Measurements from ENCODE around the gene GC. TPM values are rescaled to one million over a fixed set of nuclear protein-coding genes. Genes with fewer than 3 reads are reported as not detected.
"Not testable (repeated sequence)": the region's sequence is repeated elsewhere in the genome, so short reads cannot be mapped to it uniquely, and the experiment has no call there.

Gene GC
- total and polyA plus RNA-seq, 2 of the 4 experiments (the other 2 are of a cell fraction) = not detected

DNA sequence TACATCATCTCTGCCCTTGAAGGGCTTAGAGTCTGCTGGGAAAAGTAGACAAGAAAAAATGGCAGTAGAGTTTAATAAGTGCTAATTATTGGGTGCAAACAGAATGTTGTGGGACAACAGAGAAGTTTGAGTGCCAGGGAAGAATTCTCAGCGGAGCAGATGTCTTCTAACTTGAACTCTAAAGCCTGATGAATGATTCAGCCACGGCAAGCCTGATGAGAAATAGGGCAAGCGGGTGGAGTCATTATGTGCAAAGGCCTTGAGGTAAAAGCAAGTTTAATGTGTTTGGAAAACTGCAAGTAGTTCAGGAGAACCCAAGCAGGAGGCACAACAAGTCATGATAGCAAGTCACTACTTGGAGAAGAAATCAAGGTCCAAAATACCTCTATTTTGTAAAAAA is 37.5 kb downstream of the GC start:
- Histone ChIP-seq H3K27me3 (ENCODE audit: control insufficient read depth, insufficient read depth, low read length) (peaks cover 2% of the 10 kb centered on the region; the same call in 1 of the 2 replicates), H2BK15ac (ENCODE audit: low read depth, low read length) (no peak overlapping the region), H4K8ac (ENCODE audit: low read depth in 2 of 2, low read length in 2 of 2) (no peak overlapping the region), H2AFZ (replicated peaks; ENCODE audit: low read length, poor library complexity) (no peak overlapping the region), H3K4me3 (ENCODE audit: insufficient read depth, low read depth, low read length) (no peak overlapping the region), H3K56ac (ENCODE audit: extremely low read depth, insufficient read depth, low read length) (no peak overlapping the region), H3K9me3 (ENCODE audit: control insufficient read depth, insufficient read depth, low read length) (no peaks in the 10 kb centered on the region), H3K4ac (ENCODE audit: low read depth, low read length) (no peak overlapping the region), H3K9ac (ENCODE audit: low read depth, low read length) (no peak overlapping the region), H4K20me1 (ENCODE audit: insufficient read depth, low read length) (no peaks in the 10 kb centered on the region), H2AK9ac (replicated peaks; ENCODE audit: low read depth, low read length, poor library complexity) (no peak overlapping the region), H3K18ac (ENCODE audit: low read depth, low read length) (no peak overlapping the region), H2BK5ac (ENCODE audit: low read depth, low read length, poor library complexity, severe bottlenecking) (no peak overlapping the region), H4K91ac (ENCODE audit: insufficient read depth, low read depth, low read length) (no peak overlapping the region), H2BK120ac (ENCODE audit: low read depth, low read length) (no peak overlapping the region), H3K79me1 (ENCODE audit: low read depth in 1 of 2, low read length in 2 of 2) (no peaks in the 10 kb centered on the region), H3K27ac (ENCODE audit: insufficient read depth, low read length) (no peak overlapping the region), H2BK20ac (ENCODE audit: low read depth, low read length) (no peak overlapping the region), H2AK5ac (ENCODE audit: low read depth, low read length) (no peak overlapping the region), H3K4me2 (ENCODE audit: low read depth, low read length) (no peak overlapping the region), H3K23ac (ENCODE audit: low read depth, low read length) (no peak overlapping the region), H3K9me1 (ENCODE audit: insufficient read depth, low read length) (no peaks in the 10 kb centered on the region), H4K5ac (ENCODE audit: low read depth, low read length) (no peak overlapping the region), H3K36me3 (ENCODE audit: control insufficient read depth, insufficient read depth, low read length) (no peaks in the 10 kb centered on the region), H3K14ac (replicated peaks; ENCODE audit: low read depth, low read length) (no peak overlapping the region), H3K4me1 (ENCODE audit: control insufficient read depth, insufficient read depth, low read length) (no peaks in the 10 kb centered on the region)
- ChIA-PET CTCF (interaction anchor here (0.6 kb wide), 1 partner anchor 10 kb away, joined by 4 read pairs; no protein-coding TSS in a partner anchor), POLR2A (ENCODE audit: unreplicated experiment) (no interaction called here)
- in situ Hi-C loops (cut with MboI; ENCODE audit: low sequenced_read_pairs) = no loop called here
- dilution Hi-C loops (cut with HindIII; ENCODE audit: low sequenced_read_pairs, unreplicated experiment) = no loop called here
- TF ChIP-seq MAFK (IDR thresholded peaks at IDR 0.05; ENCODE audit: low read depth, low read length) = no peak
- intact Hi-C loops (cut with micrococcal nuclease) = no loop called here
- DNase-seq (no peak), ATAC-seq (ENCODE audit: low read depth) (no peak)
- no TSS peak for BruUV-seq (replicated peaks)
- no CpG with 5 or more reads among the region's 3 CpGs for WGBS, 2 experiments (ENCODE audit: extremely low coverage in 2 of 2, insufficient read length in 1 of 2)

DNA sequence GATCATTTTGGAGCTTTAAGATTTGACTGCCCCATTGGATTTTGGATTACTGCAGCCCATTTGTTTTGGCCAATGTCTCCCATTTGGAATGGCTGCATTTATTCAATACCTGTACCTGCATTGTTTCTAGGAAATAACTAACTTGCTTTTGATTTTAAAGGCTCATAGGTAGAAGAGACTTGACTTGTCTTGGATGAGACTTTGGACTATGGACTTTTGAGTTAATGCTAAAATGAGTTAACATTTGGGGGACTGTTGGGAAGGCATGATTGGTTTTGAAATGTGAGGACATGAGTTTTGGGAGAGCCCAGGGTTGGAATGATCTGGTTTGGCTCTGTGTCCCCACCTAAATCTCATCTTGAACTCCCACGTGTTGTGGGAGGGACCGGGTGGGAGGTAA is 45.1 kb downstream of the GC start:
- H2BK20ac ChIP-seq (ENCODE audit: low read depth, low read length); H3K4me1 ChIP-seq (ENCODE audit: control insufficient read depth, insufficient read depth, low read length); H2AFZ ChIP-seq (replicated peaks; ENCODE audit: low read length, poor library complexity); H3K27me3 ChIP-seq (ENCODE audit: control insufficient read depth, insufficient read depth, low read length); BruUV-seq (replicated peaks); H3K9me1 ChIP-seq (ENCODE audit: insufficient read depth, low read length); in situ Hi-C loops (cut with MboI; ENCODE audit: low sequenced_read_pairs); POLR2A ChIA-PET (ENCODE audit: unreplicated experiment); intact Hi-C loops (cut with micrococcal nuclease); H3K36me3 ChIP-seq (ENCODE audit: control insufficient read depth, insufficient read depth, low read length); dilution Hi-C loops (cut with HindIII; ENCODE audit: low sequenced_read_pairs, unreplicated experiment); H3K14ac ChIP-seq (replicated peaks; ENCODE audit: low read depth, low read length); ATAC-seq (ENCODE audit: low read depth); H3K4ac ChIP-seq (ENCODE audit: low read depth, low read length); H4K8ac ChIP-seq (ENCODE audit: low read depth in 2 of 2, low read length in 2 of 2); H2AK5ac ChIP-seq (ENCODE audit: low read depth, low read length); H2AK9ac ChIP-seq (replicated peaks; ENCODE audit: low read depth, low read length, poor library complexity); H3K18ac ChIP-seq (ENCODE audit: low read depth, low read length); H2BK120ac ChIP-seq (ENCODE audit: low read depth, low read length); H4K91ac ChIP-seq (ENCODE audit: insufficient read depth, low read depth, low read length); DNase-seq; H4K5ac ChIP-seq (ENCODE audit: low read depth, low read length); H3K79me1 ChIP-seq (ENCODE audit: low read depth in 1 of 2, low read length in 2 of 2); H4K20me1 ChIP-seq (ENCODE audit: insufficient read depth, low read length); H2BK15ac ChIP-seq (ENCODE audit: low read depth, low read length); H3K23ac ChIP-seq (ENCODE audit: low read depth, low read length); H3K9me3 ChIP-seq (ENCODE audit: control insufficient read depth, insufficient read depth, low read length); H3K27ac ChIP-seq (ENCODE audit: insufficient read depth, low read length); H3K56ac ChIP-seq (ENCODE audit: extremely low read depth, insufficient read depth, low read length); H2BK5ac ChIP-seq (ENCODE audit: low read depth, low read length, poor library complexity, severe bottlenecking); H3K4me2 ChIP-seq (ENCODE audit: low read depth, low read length); H3K4me3 ChIP-seq (ENCODE audit: insufficient read depth, low read depth, low read length); H3K9ac ChIP-seq (ENCODE audit: low read depth, low read length); CTCF ChIA-PET: not testable (repeated sequence)
- WGBS, 2 experiments (ENCODE audit: extremely low coverage in 2 of 2, insufficient read length in 1 of 2) = no CpG with 5 or more reads among the region's 2 CpGs

All from IMR-90 (cell line).